RWPE1 (cell line): ENCODE results near the gene NDUFAF3.

Experiments used
- CTCF ChIA-PET: fragments of 350-600 bp; sonication (Branson Sonifier 250); formaldehyde crosslinking; extraction: SDS; loops from one replicate; lab custom pipeline; 2021; lab: Yijun Ruan, JAX
- POLR2A ChIA-PET: fragments of 400-600 bp; formaldehyde crosslinking; extraction: SDS; loops from one replicate; lab custom pipeline; 2020; ENCODE audit warnings: antibody characterized with exemption; ENCODE audit not compliant: low non-redundant PET; lab: Yijun Ruan, JAX
- DNase-seq: peaks from one replicate; pipeline ENCODE4 v3.0.0; 2012; ENCODE audit warnings: low spot score
- H3K27ac ChIP-seq: fragments of 450-650 bp; 2 replicates; pipeline ENCODE4 v1.5.1; 2017
- TF ChIP-seq, protein P1 (sequence below): fragments of 450-650 bp; conservative IDR thresholded peaks from 2 replicates; pipeline ENCODE4 v1.5.1; 2017; ENCODE audit warnings: low read depth, mild to moderate bottlenecking

The NDUFAF3 gene

DNA sequence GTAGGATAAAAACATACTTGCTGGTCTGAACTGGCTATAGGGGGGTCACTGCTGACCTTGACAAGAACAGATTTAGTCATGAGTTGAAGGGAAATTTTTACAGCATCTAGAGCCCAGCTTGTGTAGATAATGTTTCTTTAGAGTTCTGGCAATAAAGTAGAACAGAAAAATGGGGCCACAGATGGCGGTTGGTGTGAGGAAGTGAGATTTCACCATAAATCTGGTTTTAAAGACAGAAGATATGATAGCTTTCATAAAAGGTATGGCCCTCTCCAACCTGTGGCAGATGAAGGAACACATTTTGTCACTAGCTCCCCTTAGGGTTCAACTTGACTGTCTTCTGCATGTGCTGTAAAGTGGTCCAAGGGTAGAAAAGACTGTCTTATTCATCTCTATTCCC, 31.6 kb downstream of the NDUFAF3 start:
- no peak for DNase-seq
- TF ChIP-seq, protein P1, sequence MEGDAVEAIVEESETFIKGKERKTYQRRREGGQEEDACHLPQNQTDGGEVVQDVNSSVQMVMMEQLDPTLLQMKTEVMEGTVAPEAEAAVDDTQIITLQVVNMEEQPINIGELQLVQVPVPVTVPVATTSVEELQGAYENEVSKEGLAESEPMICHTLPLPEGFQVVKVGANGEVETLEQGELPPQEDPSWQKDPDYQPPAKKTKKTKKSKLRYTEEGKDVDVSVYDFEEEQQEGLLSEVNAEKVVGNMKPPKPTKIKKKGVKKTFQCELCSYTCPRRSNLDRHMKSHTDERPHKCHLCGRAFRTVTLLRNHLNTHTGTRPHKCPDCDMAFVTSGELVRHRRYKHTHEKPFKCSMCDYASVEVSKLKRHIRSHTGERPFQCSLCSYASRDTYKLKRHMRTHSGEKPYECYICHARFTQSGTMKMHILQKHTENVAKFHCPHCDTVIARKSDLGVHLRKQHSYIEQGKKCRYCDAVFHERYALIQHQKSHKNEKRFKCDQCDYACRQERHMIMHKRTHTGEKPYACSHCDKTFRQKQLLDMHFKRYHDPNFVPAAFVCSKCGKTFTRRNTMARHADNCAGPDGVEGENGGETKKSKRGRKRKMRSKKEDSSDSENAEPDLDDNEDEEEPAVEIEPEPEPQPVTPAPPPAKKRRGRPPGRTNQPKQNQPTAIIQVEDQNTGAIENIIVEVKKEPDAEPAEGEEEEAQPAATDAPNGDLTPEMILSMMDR = no peak
- ChIA-PET POLR2A (no interaction called here), CTCF (no interaction called here)
- no peak overlapping the region for H3K27ac ChIP-seq

DNA sequence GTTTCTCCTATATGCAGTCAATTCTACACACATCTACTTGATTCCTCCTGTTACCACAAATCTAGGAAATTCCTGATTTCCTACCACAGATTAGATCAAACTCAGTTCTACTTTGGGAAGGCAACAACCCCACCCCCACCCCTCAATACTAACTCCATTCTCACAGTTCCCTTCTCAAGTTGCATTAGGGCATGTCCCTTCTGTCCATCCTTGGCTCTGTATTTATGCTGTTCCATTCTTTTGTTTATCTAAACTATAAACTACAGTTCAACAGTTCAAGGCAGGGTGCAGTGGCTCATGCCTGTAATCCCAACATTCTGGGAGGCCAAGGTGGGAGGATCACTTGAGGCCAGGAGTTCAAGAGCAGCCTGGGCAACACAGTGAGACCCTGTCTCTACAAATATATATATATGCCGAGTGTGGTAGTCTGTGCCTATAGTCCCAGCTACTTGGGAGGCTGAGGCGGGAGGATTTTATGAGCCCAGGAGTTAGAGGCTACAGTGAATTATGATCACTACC, 32.5 kb downstream of the NDUFAF3 start:
- no peak overlapping the region for H3K27ac ChIP-seq
- DNase-seq = no peak
- POLR2A ChIA-PET = no interaction called here
- CTCF ChIA-PET = no interaction called here
- TF ChIP-seq, protein P1 = no peak

DNA sequence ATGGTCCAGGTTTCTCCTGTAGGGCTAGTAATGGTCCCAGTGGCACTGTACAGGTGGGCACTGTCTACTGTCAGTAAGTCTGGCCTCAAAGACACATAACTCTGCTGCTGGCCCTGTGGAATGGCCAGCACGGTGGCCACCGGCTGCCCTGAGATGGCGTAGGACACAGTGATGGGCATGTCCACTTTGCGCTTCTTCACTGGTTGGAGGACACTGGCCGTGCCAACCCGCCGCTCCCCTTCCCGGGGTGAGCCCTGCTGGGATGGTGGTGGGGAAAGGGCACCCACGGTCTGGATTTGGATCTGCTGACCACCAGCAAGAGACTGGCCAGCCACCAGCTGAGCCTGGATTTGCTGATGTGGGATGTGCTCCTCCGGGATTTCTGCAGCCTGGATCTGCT, 35.3 kb downstream of the NDUFAF3 start:
- no peak overlapping the region for H3K27ac ChIP-seq
- ChIA-PET CTCF (no interaction called here), POLR2A (no interaction called here)
- DNase-seq = no peak
- TF ChIP-seq, protein P1 = no peak

DNA sequence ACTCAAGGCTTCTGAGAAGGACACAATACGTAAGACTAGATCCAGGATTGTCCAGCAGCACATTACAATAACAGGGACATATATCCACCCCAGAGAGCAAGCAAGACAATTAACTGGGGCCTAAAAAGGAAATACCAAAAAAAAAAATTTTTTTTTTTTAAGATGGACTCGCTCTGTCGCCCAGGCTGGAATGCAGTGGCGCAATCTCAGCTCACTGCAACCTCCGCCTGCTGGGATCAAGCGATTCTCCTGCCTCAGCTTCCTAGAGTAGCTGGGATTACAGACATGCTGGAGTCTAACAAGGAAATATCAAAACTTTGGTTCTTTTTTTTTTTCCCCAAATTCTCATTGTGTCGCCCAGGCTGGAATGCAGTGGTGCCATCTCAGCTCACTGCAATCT, 36.1 kb downstream of the NDUFAF3 start:
- CTCF ChIA-PET = interaction anchor here (0.6 kb wide), 1 partner anchor 37 kb away, joined by 4 read pairs; no protein-coding TSS in a partner anchor

More for the DNA sequence above, 36.1 kb downstream of the NDUFAF3 start:
- no peak overlapping the region for H3K27ac ChIP-seq
- POLR2A ChIA-PET = no interaction called here
- TF ChIP-seq, protein P1 = no peak
- no peak for DNase-seq
